Esophagus squamous epithelium (tissue), 5 donors: Measurements from ENCODE around the gene SH2B2. TPM values are rescaled to one million over a fixed set of nuclear protein-coding genes. Genes with fewer than 3 reads are reported as not detected.
A peak's percentile ranks its signal among the peaks of the same experiment; 100 is the strongest.

Experiments
- DNase-seq: peaks from one replicate; lab custom pipeline; 2025; lab: John Stamatoyannopoulos, UW
- H3K27ac ChIP-seq, 4 donors: fragments of 200-600 bp; sonication (generic); one replicate each; pipeline ENCODE4 v1.5.1; 2016 to 2019; ENCODE audit warnings: mild to moderate bottlenecking in 1 of 4
- H3K27me3 ChIP-seq, 4 donors: fragments of 200-600 bp; sonication (generic); 1 replicate in 3 of 4; 2 replicates in 1 of 4; pipeline versions ENCODE4 v1.5.1 to v1.6.0; 2017 to 2021; ENCODE audit warnings: antibody characterized with exemption in 1 of 4
- H3K36me3 ChIP-seq, 3 donors: fragments of 200-600 bp; sonication (generic); one replicate each; pipeline ENCODE4 v1.5.1; 2016 to 2019
- H3K4me1 ChIP-seq, 3 donors: fragments of 200-600 bp; sonication (generic); one replicate each; pipeline ENCODE4 v1.5.1; 2017 to 2019
- H3K4me3 ChIP-seq, 4 donors: fragments of 200-600 bp; sonication (generic); 1 replicate in 3 of 4; 2 replicates in 1 of 4; pipeline ENCODE4 v1.5.1; 2016 to 2019; ENCODE audit warnings: mild to moderate bottlenecking in 2 of 4, moderate library complexity in 1 of 4
- H3K9me3 ChIP-seq, 3 donors: fragments of 200-600 bp; sonication (generic); one replicate each; pipeline ENCODE4 v1.5.1; 2016 to 2019
- CTCF ChIP-seq, 6 experiments: fragments of 450-650 bp in 4 of 6; fragments of 200-600 bp in 2 of 6; sonication (generic) in 2 of 6; IDR thresholded peaks; one replicate each; pipeline ENCODE4 v1.5.1; 2016 to 2019; ENCODE audit warnings: antibody characterized with exemption in 6 of 6, mild to moderate bottlenecking in 4 of 6, moderate library complexity in 4 of 6
- POLR2A ChIP-seq, 4 donors: fragments of 450-650 bp; IDR thresholded peaks; one replicate each; pipeline ENCODE4 v1.6.1; 2017; ENCODE audit warnings: antibody characterized with exemption in 4 of 4, mild to moderate bottlenecking in 4 of 4, moderate library complexity in 3 of 4
- WGBS, 2 donors: methylation state at CpG; one replicate each; pipeline ENCODE4 v1.1.5; 2018; 5-methylcytosine and 5-hydroxymethylcytosine counted together
- intact Hi-C: fragments of 100-400 bp; cut with DNase I; formaldehyde crosslinking; loops from one replicate; pipeline ENCODE4 v1.15.0; 2022
- total RNA-seq, 4 donors: library from RNA; depleted of rRNA; stranded (reverse); fragments of >200 nt; gene quantifications; one replicate each; pipeline ENCODE4 v1.1.0, GENCODE V29; 2016
- donor health status: DM: yes; HTN: yes; CAD: no.

SH2B2 gene
- total RNA-seq, 4 donors from 2014 or later: 0.47 to 7.3 (median 2.2) TPM

DNA sequence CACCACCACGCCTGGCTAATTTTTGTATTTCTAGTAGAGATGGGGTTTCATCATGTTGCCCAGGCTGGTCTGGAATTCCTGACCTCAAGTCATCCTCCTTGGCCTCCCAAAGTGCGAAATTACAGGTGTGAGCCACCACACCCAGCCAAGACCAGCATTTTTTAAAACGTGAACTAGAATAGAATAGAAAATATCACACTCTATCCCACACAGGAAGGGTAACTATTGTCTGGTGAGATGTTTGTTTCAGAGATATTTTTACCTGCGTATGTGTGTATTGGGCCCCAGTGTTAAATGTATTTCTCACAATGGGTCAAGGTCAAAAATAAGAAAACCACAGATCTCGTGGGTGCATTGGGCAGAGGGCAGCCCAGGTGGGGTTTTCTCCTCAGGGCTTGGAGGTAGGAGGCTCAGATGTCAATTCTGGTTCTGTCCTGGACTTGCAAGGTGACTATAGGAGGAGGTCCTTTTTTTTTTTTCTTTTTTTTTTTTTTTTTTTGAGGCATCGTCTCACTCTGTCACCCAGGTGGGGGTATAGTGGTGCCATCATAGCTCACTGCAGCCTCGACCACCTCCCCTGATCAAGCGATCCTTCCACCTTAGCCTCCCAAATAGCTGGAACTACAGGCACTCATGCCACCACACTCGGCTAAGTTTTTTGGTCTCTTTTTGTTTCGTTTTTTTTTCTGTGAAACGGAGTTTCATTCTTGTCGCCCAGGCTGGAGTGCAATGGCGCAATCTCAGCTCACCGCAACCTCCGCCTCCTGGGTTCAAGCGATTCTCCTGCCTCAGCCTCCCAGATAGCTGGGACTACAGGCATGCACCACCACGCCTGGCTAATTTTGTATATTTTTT is 19.0 kb downstream of the SH2B2 start:
- Histone ChIP-seq H3K4me3 (no peak overlapping the region), H3K4me1 (peaks cover 6 to 42% (median 11%) of the 10 kb centered on the region in 3 donors), H3K36me3 (no peaks in the 10 kb centered on the region), H3K27me3 (peaks cover 0 to 2% (median 0%) of the 10 kb centered on the region in 4 donors), H3K27ac (peak overlapping the region in 1 of 4 donors; percentile 44), H3K9me3 (no peaks in the 10 kb centered on the region)
- TF ChIP-seq POLR2A (IDR thresholded peaks at IDR 0.05): no peak
- no peak for TF ChIP-seq CTCF (IDR thresholded peaks at IDR 0.05)
- WGBS, 2 donors: 91 to 92% methylated on average over 15 to 17 of the region's 17 CpGs
- no peak for DNase-seq
- intact Hi-C loops: no loop called here

DNA sequence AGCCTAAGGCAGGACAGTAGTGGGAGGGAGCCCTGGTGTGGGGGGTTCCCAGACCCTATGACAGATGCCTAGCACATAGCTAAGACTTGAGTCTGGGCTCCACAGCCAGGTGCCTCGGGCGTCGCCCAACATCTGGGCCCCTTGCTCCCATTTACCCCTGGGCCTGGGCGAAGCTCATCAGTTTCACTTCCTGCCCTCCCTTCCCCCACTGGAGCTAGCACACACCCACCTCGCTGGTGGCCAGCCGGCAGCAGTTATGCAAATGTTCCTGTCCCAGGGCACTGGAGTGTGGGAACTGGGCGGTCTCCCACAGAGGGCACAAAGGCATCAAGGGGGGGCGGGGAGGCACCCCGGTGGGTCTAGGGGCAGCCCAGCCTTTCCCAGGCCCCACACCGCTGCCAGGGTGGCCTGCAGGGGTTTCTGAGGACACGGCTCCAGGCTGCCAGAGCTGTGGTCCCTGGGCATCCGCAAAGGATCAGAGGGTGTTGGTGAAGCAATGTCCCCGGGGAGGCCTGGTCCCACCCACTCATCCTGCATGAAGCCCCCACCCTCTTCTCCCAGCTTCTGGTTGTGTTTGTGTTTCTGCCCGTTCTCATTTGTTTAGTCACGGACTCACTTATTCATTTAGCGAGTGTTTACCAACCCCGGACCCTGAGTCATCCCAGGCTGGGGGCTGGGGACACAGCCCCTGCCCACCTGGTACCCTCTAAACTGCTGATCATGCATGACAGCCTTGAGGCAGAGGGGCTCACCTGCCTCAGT is 20.4 kb downstream of the SH2B2 start:
- Histone ChIP-seq H3K36me3 (no peaks in the 10 kb centered on the region), H3K9me3 (no peaks in the 10 kb centered on the region), H3K4me1 (peaks cover 6 to 42% (median 11%) of the 10 kb centered on the region in 3 donors), H3K4me3 (peak overlapping the region in 1 of 4 donors; percentile 52), H3K27me3 (no peaks in the 10 kb centered on the region), H3K27ac (peak overlapping the region in 2 of 4 donors; percentile 6 to 47)
- intact Hi-C loops: no loop called here
- DNase-seq: peak; percentile 40
- 48 to 52% methylated on average over 5 to 13 of the region's 17 CpGs for WGBS, 2 donors
- TF ChIP-seq POLR2A (IDR thresholded peaks at IDR 0.05) (no peak), CTCF (IDR thresholded peaks at IDR 0.05) (no peak)

DNA sequence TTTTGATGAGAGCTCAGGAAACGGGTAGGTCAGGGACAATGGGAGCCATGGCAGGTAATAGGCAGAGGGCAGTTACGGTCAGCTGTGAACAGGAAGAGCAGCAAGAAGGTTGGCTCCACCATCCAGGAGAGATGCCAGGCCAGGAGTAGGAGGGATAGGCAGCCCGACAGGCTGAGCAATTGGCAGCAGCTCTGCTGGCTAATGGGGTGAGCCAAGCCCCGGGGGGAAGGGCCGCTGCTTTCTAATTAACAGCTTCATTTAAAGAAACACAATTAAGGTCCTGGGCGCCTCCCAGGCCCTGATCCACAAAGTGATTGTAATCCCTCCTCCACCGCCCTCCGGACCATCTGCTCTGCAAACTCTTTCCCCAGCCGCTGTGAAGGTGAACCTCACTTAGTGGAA is 23.7 kb downstream of the SH2B2 start:
- 67% methylated on average over 9 of the region's 9 CpGs; no CpG with 5 or more reads in 1 of the 2 donors for WGBS, 2 donors
- Histone ChIP-seq H3K27me3 (no peaks in the 10 kb centered on the region), H3K4me3 (no peak overlapping the region), H3K36me3 (peaks cover 0 to 14% (median 0%) of the 10 kb centered on the region in 3 donors), H3K27ac (no peak overlapping the region), H3K4me1 (peaks cover 6 to 21% (median 7%) of the 10 kb centered on the region in 3 donors), H3K9me3 (no peaks in the 10 kb centered on the region)
- no peak for DNase-seq
- no peak for TF ChIP-seq POLR2A (IDR thresholded peaks at IDR 0.05)
- no peak for TF ChIP-seq CTCF (IDR thresholded peaks at IDR 0.05)
- intact Hi-C loops: no loop called here

GRCh38 chr7:102312317-102312716 is 25.6 kb downstream of the SH2B2 start:
- DNase-seq: no peak
- intact Hi-C loops: no loop called here
- Histone ChIP-seq H3K9me3 (no peaks in the 10 kb centered on the region), H3K4me1 (peaks cover 0 to 8% (median 0%) of the 10 kb centered on the region in 3 donors), H3K27me3 (no peaks in the 10 kb centered on the region), H3K36me3 (peaks cover 0 to 14% (median 0%) of the 10 kb centered on the region in 3 donors), H3K27ac (no peak overlapping the region), H3K4me3 (no peak overlapping the region)
- TF ChIP-seq POLR2A (IDR thresholded peaks at IDR 0.05) (no peak), CTCF (IDR thresholded peaks at IDR 0.05) (no peak)
- 71 to 81% methylated on average over 2 of the region's 2 CpGs for WGBS, 2 donors
